Effector CD4-positive, alpha-beta T cell (primary cell): ENCODE data around the gene OTUB2.

Experiments
- DNase-seq: peaks from one replicate; pipeline ENCODE4 v3.0.0-alpha.2; 2020

OTUB2 gene

DNA sequence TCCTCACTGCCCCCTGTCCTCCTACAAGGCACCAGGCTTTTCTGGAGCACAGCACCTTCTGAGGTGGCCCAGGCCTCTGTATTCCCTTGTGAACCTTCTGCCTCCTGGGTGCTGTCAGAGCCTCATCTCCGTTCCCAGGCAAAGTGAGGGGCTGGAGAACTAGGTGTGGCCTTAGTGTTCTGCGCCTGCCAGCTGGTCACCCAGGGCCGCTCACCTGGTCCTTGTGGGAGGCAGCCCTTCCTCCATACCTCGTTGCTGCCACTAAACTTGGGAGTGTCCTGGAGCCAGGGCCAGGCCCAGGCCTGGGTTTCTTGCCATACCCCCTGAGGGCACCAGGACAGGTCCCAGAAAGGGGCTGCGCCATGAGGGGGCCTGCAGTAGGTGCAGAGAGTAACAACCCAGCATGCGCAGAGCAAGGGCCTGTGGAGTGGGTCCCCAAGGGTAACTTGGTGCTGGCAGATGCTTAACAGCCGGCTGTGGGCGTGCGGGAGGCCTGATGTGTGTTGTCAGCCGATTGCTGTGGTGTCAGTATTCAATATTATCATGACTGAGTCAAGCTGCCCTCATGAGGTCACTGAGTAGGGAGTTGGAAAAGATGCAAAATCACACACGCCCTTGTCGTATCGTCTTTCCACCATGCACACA lies 17.1 kb downstream of the OTUB2 start:
- no peak for DNase-seq

GRCh38 chr14:94043756-94044475 lies 17.8 kb downstream of the OTUB2 start:
- no peak for DNase-seq

GRCh38 chr14:94044476-94045091 lies 18.4 kb downstream of the OTUB2 start:
- DNase-seq: no peak

DNA sequence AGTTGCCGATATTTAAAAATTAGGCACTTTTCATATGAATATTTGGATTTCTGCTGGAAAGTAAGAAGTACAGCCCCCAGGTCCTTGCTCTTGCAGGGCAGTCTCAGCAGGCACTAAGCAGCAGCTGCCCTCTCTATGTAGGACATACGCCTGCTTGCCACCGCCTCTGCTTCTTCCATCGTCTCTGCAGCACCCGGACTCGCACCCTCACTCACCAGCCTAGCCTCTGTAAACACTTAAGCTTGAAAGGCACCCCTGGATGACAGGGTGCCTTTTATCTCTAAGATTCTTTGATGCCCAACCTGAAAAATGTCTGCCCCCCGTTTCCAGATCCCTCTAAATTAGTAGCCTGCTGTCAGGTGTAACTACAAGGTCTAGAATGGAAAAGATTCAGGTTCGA lies 19.0 kb downstream of the OTUB2 start:
- no peak for DNase-seq

DNA sequence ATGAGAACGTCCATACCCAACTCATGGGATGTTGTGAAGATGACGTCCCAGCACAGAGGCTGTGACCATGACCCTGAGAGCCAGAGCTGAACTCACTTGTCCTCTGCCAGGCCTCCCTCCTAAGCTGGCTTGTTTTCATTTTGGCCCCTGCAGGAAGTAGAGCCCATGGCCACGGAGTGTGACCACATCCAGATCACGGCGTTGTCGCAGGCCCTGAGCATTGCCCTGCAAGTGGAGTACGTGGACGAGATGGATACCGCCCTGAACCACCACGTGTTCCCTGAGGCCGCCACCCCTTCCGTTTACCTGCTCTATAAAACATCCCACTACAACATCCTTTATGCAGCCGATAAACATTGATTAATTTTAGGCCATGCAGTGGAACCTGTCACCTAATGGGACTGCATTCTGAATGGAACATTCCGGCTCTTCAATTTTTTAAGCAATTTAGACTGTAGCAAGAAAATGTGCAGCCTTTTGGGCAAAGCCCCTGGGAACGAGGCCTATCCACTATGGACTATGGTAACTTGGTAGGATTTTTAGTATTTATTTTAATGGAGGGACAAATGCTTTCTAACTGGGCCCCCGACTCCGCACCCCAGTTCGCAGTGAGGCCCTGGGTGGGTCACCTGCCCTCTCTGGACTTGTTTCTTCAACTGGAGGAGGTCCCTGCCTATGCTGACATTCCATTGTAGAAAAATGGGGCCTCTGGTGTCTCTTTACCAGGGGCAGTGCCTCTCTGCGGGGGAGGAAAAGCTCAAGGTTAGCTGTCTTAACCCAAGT lies 19.6 kb downstream of the OTUB2 start:
- no peak for DNase-seq

GRCh38 chr14:94046696-94047250 lies 20.6 kb downstream of the OTUB2 start:
- no peak for DNase-seq

GRCh38 chr14:94047581-94047980 lies 21.4 kb downstream of the OTUB2 start:
- no peak for DNase-seq

GRCh38 chr14:94048691-94049624 lies 22.8 kb downstream of the OTUB2 start:
- DNase-seq: no peak

DNA sequence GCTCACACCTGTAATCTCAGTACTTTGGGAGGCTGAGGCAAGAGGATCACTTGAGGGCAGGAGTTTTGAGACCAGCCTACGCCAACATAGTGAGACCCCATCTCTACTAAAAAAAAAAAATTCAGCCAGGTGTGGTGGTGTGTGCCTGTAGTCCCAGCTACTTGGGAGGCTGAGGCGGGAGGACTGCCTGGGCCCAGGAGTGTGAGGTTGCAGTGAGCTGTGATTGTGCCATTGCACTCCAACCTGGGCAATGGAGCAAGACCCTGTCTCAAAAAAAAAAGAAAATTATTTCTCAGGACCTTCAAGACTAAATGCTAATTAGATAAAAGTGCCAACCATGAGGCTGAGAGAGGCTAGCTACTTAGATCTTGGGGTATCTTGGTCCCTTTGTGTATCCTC lies 23.5 kb downstream of the OTUB2 start:
- no peak for DNase-seq

DNA sequence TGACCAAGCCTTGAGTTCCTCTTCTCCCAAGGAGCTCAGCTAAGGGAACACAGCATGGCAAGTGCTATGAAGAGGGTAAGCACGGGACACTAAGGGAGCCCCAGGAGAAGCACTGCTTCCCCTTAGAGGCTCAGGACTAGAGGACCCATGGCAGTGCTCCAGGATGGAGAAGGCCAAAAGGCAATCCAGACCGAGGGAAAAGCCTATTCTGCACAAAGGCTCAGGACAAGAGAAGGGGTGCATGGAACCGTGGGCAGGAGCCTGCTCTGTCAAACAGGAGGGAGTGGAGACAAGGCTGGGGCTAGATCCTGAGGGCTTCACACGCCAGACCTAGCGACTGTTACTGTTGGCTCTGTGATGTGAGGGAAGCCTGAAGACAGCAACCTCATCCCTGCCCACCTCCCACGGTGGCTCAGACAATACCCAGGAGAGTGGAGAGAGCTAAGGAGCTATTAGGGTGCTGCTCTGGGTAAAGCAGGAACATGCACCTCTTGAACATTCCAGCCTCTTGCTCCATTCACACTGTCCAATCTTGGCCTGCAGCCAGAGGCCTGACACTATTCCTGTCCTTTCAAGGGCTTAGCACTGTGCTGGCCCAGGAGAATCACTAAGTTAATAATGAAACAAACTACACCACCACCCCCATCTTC lies 24.2 kb downstream of the OTUB2 start:
- no peak for DNase-seq

GRCh38 chr14:94051115-94051514 lies 25.0 kb downstream of the OTUB2 start:
- DNase-seq: no peak

GRCh38 chr14:94051779-94052178 lies 25.6 kb downstream of the OTUB2 start:
- no peak for DNase-seq

DNA sequence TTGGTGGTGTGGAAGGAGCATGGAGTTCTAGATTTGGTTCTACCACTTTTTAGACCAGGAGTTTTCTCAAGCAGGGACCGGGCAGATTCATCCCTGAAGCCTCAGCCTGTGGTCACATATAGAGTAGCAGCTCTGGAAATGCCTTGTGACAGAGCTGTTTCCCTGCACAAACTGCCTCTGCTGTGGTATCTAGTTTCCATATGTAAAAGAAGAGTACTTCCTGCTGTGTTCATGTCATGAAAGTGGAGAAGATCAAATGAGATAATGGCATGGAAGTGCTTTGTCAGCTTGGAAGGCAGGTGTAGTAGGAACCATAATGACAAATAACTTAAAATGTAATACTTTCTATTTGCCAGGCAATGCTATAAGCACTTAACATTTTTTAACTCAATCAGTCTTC lies 26.1 kb downstream of the OTUB2 start:
- DNase-seq: no peak

GRCh38 chr14:94052662-94053061 lies 26.5 kb downstream of the OTUB2 start:
- DNase-seq: no peak

DNA sequence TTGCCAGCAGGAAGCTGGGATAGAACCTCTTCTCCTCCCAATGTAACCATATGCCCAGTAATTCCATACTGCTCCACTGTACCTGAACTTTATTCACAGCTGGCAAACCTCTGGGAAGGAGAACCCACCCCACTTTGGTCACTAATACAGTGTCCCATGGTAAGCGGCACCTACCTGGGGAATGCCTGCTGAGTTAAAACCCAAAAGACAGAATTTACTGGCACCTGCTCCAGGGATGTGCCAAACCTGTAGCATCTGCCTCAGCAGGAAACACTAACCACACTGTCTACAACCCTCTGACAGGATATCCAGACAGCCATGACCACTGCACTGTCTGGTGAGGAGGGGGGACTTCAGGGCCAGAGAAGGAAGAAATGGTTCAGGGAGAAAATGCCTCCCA lies 28.3 kb downstream of the OTUB2 start:
- no peak for DNase-seq

GRCh38 chr14:94054936-94055335 lies 28.8 kb downstream of the OTUB2 start:
- DNase-seq: no peak

DNA sequence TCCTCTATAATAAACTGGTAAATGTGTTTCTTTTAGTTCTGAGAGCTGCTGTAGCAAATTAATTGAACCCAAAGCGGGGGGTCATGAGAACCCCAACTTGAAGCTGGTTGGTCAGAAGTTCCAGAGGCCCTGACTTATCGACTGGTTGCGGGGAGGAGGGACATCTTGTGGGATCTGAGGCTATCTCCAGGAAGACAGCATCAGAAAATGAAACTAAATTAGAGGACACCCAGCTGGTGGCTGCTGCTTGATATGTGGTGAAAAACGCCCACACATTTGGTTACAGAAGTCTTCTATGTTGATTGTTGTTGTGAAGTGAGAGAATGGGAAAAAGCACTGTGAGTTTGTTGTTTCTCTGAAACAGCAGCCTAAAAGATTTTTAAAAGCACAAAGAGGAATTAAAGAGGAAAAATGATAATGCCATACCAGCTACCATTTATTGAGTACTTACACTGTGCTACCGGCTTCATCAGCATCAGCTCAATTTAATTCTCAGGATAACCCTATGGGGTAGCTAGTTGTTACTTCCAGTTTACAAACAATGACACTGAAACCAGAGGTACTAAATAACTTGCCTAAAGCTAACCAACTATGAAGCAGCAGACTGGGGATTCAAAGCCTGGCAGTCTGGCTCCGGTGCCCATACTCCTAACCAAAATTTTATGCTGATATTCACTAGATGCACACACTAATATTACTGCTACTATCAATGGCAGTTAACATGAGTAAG lies 30.6 kb downstream of the OTUB2 start:
- DNase-seq: no peak

DNA sequence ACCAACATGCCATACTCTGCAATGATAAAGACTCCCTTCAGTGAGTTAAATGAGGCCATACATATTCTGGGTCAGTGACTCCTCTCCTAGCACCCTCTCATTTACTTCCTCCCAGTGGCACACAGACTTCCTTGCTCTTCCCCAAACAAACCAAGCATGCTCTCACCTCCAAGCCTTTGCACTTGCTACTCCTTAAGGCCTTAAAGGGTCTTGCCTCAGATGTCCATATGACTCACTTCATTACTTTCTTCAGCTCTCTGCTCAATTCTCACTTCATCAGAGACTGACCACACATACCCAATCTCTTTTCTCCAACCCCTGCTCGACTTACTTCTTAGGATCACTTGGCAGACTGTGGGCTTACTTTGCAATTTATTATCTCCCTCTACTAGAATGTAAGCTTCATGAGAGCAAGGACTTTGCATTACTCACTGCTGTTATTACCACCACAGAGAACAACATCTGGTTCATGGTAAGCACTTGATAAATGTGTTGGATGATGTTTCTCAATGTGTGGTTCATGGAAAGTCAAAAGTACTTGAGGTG lies 32.1 kb downstream of the OTUB2 start:
- no peak for DNase-seq

DNA sequence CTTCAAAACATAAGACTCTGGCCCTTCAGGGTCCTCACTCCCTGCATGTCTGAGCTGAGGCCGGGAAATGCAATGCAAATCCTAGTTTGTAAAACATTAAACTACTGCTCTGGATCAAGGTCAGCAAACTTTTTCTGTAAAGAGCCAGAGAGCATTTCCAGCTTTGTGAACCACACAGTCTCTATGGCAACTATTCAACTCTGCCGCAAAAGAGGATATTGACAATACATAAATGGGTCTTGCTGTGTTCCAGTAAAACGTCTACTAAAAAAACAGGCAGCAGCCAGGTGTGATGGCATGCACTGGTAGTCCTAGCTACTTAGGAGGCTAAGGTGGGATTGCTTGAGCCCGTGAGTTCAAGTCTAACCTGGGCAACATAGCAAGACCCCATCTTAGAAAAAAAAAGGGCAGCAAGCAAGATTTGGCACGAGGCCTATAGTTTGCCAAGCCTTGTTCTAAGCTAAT lies 32.6 kb downstream of the OTUB2 start:
- no peak for DNase-seq

- DNase-seq: no peak
Observed at GRCh38 chr14:94059998-94060397, 33.9 kb downstream of the OTUB2 start.
